Lung (tissue), 12 donors: ENCODE data around the gene STBD1. TPM values are rescaled to one million over a fixed set of nuclear protein-coding genes. Genes with fewer than 3 reads are reported as not detected.

ENCODE experiments used
- ATAC-seq: fragments of 200-7000 bp; cut with Tn5 transposase; one replicate; pipeline ENCODE4 v1.9.1; 2020; ENCODE audit warnings: moderate number of reproducible peaks; ENCODE audit not compliant: insufficient read depth, low FRiP score
- DNase-seq, 3 donors: peaks; one replicate each; pipeline ENCODE4 v3.0.0-alpha.2; 2013 to 2017
- H3K27ac ChIP-seq, 2 donors: one replicate each; pipeline ENCODE4 v1.5.1; 2013; ENCODE audit warnings: mild to moderate bottlenecking in 2 of 2, moderate library complexity in 2 of 2, control low read depth in 1 of 2, inconsistent platforms in 1 of 2, low read depth in 1 of 2, low read length in 1 of 2
- H3K27me3 ChIP-seq, 3 donors: one replicate each; pipeline ENCODE4 v1.5.1; 2013; ENCODE audit warnings: low read length in 2 of 3; ENCODE audit not compliant: control insufficient read depth in 3 of 3, insufficient read depth in 3 of 3
- H3K36me3 ChIP-seq, 4 donors: one replicate each; pipeline ENCODE4 v1.5.1; 2013; ENCODE audit warnings: low read length in 4 of 4, mild to moderate bottlenecking in 1 of 4, moderate library complexity in 1 of 4; ENCODE audit not compliant: control insufficient read depth in 4 of 4, insufficient read depth in 4 of 4
- H3K4me1 ChIP-seq, 5 donors: one replicate each; pipeline ENCODE4 v1.5.1; 2013; ENCODE audit warnings: low read length in 5 of 5, mild to moderate bottlenecking in 2 of 5, moderate library complexity in 1 of 5; ENCODE audit not compliant: control insufficient read depth in 5 of 5, insufficient read depth in 5 of 5
- H3K4me3 ChIP-seq: one replicate; pipeline ENCODE4 v1.5.1; 2013; ENCODE audit warnings: mild to moderate bottlenecking, control low read depth, moderate library complexity
- H3K9ac ChIP-seq, 2 donors: one replicate each; pipeline ENCODE4 v1.5.1; 2013; ENCODE audit warnings: low read length in 2 of 2, control low read depth in 1 of 2; ENCODE audit not compliant: insufficient read depth in 1 of 2
- H3K9me3 ChIP-seq, 4 donors: one replicate each; pipeline ENCODE4 v1.5.1; 2013; ENCODE audit warnings: low read length in 3 of 4, mild to moderate bottlenecking in 1 of 4, moderate library complexity in 1 of 4; ENCODE audit not compliant: control insufficient read depth in 4 of 4, insufficient read depth in 3 of 4
- WGBS, 2 donors: extraction: QIAGEN DNeasy Blood & Tissue Kit; methylation state at CpG; one replicate each; pipeline ENCODE4 v1.1.7; 2013; 5-methylcytosine and 5-hydroxymethylcytosine counted together
- polyA plus RNA-seq, 2 donors: library from polyadenylated mRNA; stranded (reverse); fragments of 200-250 nt; gene quantifications; one replicate each; pipeline ENCODE4 v1.2.1, GENCODE V29; 2013
- total RNA-seq, 2 donors: library from RNA; depleted of rRNA in 1 of 2; stranded (reverse); fragments of >200 nt in 1 of 2; gene quantifications; one replicate each; pipeline ENCODE4 v1.2.1, GENCODE V29; 2014 to 2021
- TF ChIP-seq, protein P1 (sequence below): IDR thresholded peaks from 2 replicates; pipeline ENCODE4 v1.5.1; 2012; ENCODE audit warnings: mild to moderate bottlenecking; ENCODE audit errors: control extremely low read depth, extremely low read depth
- donor health status: control.
- donor health status: control.
- donor health status: Bipolar disorder and iron deficiency.
- donor health status: healthy.
- donor health status: DM: yes; HTN: yes; CAD: no.

Gene STBD1
- total and polyA plus RNA-seq, 4 donors = 1.5 to 14.8 (median 6.9) TPM

GRCh38 chr4:76292730-76293129 is 13.8 kb upstream of the STBD1 start:
- TF ChIP-seq, protein P1, sequence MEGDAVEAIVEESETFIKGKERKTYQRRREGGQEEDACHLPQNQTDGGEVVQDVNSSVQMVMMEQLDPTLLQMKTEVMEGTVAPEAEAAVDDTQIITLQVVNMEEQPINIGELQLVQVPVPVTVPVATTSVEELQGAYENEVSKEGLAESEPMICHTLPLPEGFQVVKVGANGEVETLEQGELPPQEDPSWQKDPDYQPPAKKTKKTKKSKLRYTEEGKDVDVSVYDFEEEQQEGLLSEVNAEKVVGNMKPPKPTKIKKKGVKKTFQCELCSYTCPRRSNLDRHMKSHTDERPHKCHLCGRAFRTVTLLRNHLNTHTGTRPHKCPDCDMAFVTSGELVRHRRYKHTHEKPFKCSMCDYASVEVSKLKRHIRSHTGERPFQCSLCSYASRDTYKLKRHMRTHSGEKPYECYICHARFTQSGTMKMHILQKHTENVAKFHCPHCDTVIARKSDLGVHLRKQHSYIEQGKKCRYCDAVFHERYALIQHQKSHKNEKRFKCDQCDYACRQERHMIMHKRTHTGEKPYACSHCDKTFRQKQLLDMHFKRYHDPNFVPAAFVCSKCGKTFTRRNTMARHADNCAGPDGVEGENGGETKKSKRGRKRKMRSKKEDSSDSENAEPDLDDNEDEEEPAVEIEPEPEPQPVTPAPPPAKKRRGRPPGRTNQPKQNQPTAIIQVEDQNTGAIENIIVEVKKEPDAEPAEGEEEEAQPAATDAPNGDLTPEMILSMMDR = no peak
- H3K36me3 ChIP-seq = no peaks in the 10 kb centered on the region
- WGBS, 2 donors = 63 to 69% methylated on average over 3 of the region's 3 CpGs
- peaks cover 0 to 2% (median 0%) of the 10 kb centered on the region in 4 donors for H3K9me3 ChIP-seq
- no peak overlapping the region for H3K9ac ChIP-seq
- peaks cover 0 to 4% (median 1%) of the 10 kb centered on the region in 5 donors for H3K4me1 ChIP-seq
- H3K27ac ChIP-seq = peak overlapping the region in 1 of 2 donors; percentile 68
- H3K4me3 ChIP-seq = no peak overlapping the region
- DNase-seq (no peak), ATAC-seq (no peak)
- no peaks in the 10 kb centered on the region for H3K27me3 ChIP-seq

DNA sequence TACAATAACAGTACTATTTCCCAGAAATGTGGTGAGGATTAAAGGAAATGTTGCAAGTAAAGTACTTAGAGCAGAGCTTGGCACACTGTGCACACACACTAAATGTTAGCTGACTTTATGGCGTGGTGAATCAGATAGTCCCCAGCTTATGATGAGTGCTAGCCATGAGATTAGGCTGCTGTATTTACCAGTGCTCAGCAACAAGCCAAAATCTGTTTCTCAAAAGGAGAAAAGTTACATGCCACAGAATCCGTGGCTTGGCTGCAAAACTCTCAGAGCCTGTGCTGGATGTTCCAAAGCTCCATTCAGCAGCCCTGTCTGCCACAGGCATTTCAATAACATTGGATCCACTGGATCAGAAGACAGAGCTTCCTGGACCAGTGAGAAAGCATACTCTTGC is 12.8 kb upstream of the STBD1 start:
- Histone ChIP-seq H3K4me1 (peaks cover 0 to 4% (median 1%) of the 10 kb centered on the region in 5 donors), H3K9me3 (peaks cover 0 to 5% (median 1%) of the 10 kb centered on the region in 4 donors), H3K36me3 (no peaks in the 10 kb centered on the region), H3K27me3 (no peaks in the 10 kb centered on the region), H3K27ac (no peak overlapping the region), H3K4me3 (no peak overlapping the region), H3K9ac (no peak overlapping the region)
- 50% methylated on average over 2 of the region's 2 CpGs for WGBS, 2 donors
- ATAC-seq (peak; percentile 75), DNase-seq (peak; percentile 22 to 84 (median 67))
- TF ChIP-seq, protein P1 = no peak

DNA sequence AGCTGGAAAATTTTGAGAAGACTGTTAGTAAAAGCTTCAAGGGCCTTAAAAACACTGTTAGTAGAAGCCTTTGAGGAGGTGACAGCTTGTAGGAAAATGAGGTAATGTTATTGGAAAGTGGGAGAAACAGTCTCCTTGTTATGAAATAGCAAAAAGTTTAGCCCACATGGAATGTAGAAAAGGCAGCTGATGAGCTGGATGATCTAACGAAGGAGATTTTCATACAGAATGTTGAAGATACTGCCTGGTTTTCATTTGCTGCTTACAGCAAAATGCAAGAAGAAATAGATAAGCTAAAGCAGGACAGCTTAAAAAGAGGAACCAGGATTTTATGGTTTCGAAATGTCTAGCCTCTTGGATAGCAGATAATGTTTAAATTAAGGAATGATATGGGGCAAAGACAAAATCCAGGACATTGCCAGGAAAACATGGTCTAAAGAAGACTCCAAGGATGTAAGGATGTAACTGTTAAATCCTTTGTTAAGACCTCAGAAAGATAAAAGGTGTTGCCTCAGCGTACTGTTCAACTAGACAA is 10.2 kb upstream of the STBD1 start:
- Histone ChIP-seq H3K4me3 (no peak overlapping the region), H3K4me1 (peaks cover 0 to 4% (median 1%) of the 10 kb centered on the region in 5 donors), H3K36me3 (no peaks in the 10 kb centered on the region), H3K9me3 (peaks cover 0 to 5% (median 1%) of the 10 kb centered on the region in 4 donors), H3K27ac (no peak overlapping the region), H3K9ac (no peak overlapping the region), H3K27me3 (no peaks in the 10 kb centered on the region)
- TF ChIP-seq, protein P1 = no peak
- 68 to 85% methylated on average over 3 of the region's 3 CpGs for WGBS, 2 donors
- ATAC-seq (no peak), DNase-seq (no peak)

GRCh38 chr4:76298227-76298626 is 8.3 kb upstream of the STBD1 start:
- Histone ChIP-seq H3K27ac (no peak overlapping the region), H3K9me3 (peaks cover 0 to 5% (median 1%) of the 10 kb centered on the region in 4 donors), H3K9ac (no peak overlapping the region), H3K4me3 (no peak overlapping the region), H3K4me1 (peaks cover 0 to 4% (median 0%) of the 10 kb centered on the region in 5 donors), H3K27me3 (no peaks in the 10 kb centered on the region), H3K36me3 (no peaks in the 10 kb centered on the region)
- no peak for DNase-seq
- TF ChIP-seq, protein P1 = no peak
- ATAC-seq = no peak
